ENCODE data around the gene VIPR2. TPM values are rescaled to one million over a fixed set of nuclear protein-coding genes. Genes with fewer than 3 reads are reported as not detected.

VIPR2 gene
- total and polyA plus RNA-seq, 2 experiments from 2014 or later: 1.3 to 2.7 TPM

GRCh38 chr7:159051916-159052315 is 92.8 kb downstream of the VIPR2 start:
- DNase-seq (ENCODE audit: low spot score) (no peak), ATAC-seq (no peak)
- no peaks in the 10 kb centered on the region for H3K27me3 Mint-ChIP-seq (ENCODE audit: insufficient read depth, low read depth, poor library complexity)
- Histone ChIP-seq H3K36me3 (ENCODE audit: insufficient read depth) (no peaks in the 10 kb centered on the region), H3F3A (replicated peaks; ENCODE audit: low read depth) (no peaks in the 10 kb centered on the region), H3K4me3 (no peak overlapping the region), H3K4me2 (no peak overlapping the region), H3K27me3 (ENCODE audit: insufficient read depth) (no peaks in the 10 kb centered on the region), H3K27ac (ENCODE audit: low read depth) (no peak overlapping the region), H3K79me2 (replicated peaks; ENCODE audit: insufficient read depth) (no peaks in the 10 kb centered on the region), H3K9me2 (ENCODE audit: insufficient read depth) (no peaks in the 10 kb centered on the region), H2AFZ (no peak overlapping the region), H4K20me1 (replicated peaks; ENCODE audit: insufficient read depth) (no peaks in the 10 kb centered on the region), H3K4me1 (ENCODE audit: insufficient read depth) (peaks cover 5% of the 10 kb centered on the region; the same call in 1 of the 2 replicates)
- H3K9me3 Mint-ChIP-seq: peaks cover 56% of the 10 kb centered on the region
- H3K27ac Mint-ChIP-seq: no peak overlapping the region
- H3K36me3 Mint-ChIP-seq (ENCODE audit: low read depth): peaks cover 4% of the 10 kb centered on the region; the same call in 1 of the 3 replicates
- peaks cover 6% of the 10 kb centered on the region; the same call in 1 of the 3 replicates for H3K4me1 Mint-ChIP-seq
- TF ChIP-seq, protein P1, sequence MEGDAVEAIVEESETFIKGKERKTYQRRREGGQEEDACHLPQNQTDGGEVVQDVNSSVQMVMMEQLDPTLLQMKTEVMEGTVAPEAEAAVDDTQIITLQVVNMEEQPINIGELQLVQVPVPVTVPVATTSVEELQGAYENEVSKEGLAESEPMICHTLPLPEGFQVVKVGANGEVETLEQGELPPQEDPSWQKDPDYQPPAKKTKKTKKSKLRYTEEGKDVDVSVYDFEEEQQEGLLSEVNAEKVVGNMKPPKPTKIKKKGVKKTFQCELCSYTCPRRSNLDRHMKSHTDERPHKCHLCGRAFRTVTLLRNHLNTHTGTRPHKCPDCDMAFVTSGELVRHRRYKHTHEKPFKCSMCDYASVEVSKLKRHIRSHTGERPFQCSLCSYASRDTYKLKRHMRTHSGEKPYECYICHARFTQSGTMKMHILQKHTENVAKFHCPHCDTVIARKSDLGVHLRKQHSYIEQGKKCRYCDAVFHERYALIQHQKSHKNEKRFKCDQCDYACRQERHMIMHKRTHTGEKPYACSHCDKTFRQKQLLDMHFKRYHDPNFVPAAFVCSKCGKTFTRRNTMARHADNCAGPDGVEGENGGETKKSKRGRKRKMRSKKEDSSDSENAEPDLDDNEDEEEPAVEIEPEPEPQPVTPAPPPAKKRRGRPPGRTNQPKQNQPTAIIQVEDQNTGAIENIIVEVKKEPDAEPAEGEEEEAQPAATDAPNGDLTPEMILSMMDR (conservative IDR thresholded peaks at IDR 0.05; ENCODE audit: low read depth in 2 of 2): no peak
- TF ChIP-seq ZNF114 (CRISPR knock-in tag; IDR thresholded peaks at IDR 0.05) (no peak), REST (IDR thresholded peaks at IDR 0.05; ENCODE audit: unreplicated experiment) (no peak), CREB1 (CRISPR knock-in tag; IDR thresholded peaks at IDR 0.05; ENCODE audit: low read depth) (no peak), EZH2 (IDR thresholded peaks at IDR 0.05; ENCODE audit: low read depth, unreplicated experiment) (no peak), POLR2AphosphoS5 (IDR thresholded peaks at IDR 0.05; ENCODE audit: low read depth) (no peak), NANOG (IDR thresholded peaks at IDR 0.05; ENCODE audit: borderline replicate concordance) (no peak), ETS1 (IDR thresholded peaks at IDR 0.05) (no peak), EZH2phosphoT487 (IDR thresholded peaks at IDR 0.05; ENCODE audit: unreplicated experiment) (no peak), JUNB (IDR thresholded peaks at IDR 0.05; ENCODE audit: unreplicated experiment) (no peak), STAT1 (IDR thresholded peaks at IDR 0.05; ENCODE audit: unreplicated experiment) (no peak), ZNF331 (CRISPR knock-in tag; IDR thresholded peaks at IDR 0.05; ENCODE audit: low read depth) (no peak)
- TF ChIP-seq, protein P2, sequence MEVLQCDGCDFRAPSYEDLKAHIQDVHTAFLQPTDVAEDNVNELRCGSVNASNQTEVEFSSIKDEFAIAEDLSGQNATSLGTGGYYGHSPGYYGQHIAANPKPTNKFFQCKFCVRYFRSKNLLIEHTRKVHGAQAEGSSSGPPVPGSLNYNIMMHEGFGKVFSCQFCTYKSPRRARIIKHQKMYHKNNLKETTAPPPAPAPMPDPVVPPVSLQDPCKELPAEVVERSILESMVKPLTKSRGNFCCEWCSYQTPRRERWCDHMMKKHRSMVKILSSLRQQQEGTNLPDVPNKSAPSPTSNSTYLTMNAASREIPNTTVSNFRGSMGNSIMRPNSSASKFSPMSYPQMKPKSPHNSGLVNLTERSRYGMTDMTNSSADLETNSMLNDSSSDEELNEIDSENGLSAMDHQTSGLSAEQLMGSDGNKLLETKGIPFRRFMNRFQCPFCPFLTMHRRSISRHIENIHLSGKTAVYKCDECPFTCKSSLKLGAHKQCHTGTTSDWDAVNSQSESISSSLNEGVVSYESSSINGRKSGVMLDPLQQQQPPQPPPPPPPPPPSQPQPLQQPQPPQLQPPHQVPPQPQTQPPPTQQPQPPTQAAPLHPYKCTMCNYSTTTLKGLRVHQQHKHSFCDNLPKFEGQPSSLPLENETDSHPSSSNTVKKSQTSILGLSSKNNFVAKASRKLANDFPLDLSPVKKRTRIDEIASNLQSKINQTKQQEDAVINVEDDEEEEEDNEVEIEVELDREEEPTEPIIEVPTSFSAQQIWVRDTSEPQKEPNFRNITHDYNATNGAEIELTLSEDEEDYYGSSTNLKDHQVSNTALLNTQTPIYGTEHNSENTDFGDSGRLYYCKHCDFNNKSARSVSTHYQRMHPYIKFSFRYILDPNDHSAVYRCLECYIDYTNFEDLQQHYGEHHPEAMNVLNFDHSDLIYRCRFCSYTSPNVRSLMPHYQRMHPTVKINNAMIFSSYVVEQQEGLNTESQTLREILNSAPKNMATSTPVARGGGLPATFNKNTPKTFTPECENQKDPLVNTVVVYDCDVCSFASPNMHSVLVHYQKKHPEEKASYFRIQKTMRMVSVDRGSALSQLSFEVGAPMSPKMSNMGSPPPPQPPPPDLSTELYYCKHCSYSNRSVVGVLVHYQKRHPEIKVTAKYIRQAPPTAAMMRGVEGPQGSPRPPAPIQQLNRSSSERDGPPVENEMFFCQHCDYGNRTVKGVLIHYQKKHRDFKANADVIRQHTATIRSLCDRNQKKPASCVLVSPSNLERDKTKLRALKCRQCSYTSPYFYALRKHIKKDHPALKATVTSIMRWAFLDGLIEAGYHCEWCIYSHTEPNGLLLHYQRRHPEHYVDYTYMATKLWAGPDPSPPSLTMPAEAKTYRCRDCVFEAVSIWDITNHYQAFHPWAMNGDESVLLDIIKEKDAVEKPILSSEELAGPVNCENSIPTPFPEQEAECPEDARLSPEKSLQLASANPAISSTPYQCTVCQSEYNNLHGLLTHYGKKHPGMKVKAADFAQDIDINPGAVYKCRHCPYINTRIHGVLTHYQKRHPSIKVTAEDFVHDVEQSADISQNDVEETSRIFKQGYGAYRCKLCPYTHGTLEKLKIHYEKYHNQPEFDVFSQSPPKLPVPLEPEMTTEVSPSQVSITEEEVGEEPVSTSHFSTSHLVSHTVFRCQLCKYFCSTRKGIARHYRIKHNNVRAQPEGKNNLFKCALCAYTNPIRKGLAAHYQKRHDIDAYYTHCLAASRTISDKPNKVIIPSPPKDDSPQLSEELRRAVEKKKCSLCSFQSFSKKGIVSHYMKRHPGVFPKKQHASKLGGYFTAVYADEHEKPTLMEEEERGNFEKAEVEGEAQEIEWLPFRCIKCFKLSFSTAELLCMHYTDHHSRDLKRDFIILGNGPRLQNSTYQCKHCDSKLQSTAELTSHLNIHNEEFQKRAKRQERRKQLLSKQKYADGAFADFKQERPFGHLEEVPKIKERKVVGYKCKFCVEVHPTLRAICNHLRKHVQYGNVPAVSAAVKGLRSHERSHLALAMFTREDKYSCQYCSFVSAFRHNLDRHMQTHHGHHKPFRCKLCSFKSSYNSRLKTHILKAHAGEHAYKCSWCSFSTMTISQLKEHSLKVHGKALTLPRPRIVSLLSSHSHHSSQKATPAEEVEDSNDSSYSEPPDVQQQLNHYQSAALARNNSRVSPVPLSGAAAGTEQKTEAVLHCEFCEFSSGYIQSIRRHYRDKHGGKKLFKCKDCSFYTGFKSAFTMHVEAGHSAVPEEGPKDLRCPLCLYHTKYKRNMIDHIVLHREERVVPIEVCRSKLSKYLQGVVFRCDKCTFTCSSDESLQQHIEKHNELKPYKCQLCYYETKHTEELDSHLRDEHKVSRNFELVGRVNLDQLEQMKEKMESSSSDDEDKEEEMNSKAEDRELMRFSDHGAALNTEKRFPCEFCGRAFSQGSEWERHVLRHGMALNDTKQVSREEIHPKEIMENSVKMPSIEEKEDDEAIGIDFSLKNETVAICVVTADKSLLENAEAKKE (CRISPR knock-in tag; IDR thresholded peaks at IDR 0.05): no peak
- H3K4me3 Mint-ChIP-seq: no peak overlapping the region

All from GM23338 (cell line).